Right ventricle myocardium inferior (tissue), 1 donor: ENCODE data around the gene MRAP. TPM values are rescaled to one million over a fixed set of nuclear protein-coding genes. Genes with fewer than 3 reads are reported as not detected.

Experiments
- total RNA-seq: library from RNA; stranded (reverse); fragmentation: NEBNext Ultra II Directional; extraction: Animal tissue kit (Norgen Biotek cat#: 25700); gene quantifications from one replicate; pipeline ENCODE4 v1.2.1, GENCODE V29; 2021
- donor health status: DM: no; HTN: yes; CAD: no; lungs with severe emphysema.

Gene MRAP
- total RNA-seq, 1 donor from 2014 or later = 1.4 TPM

Other genes starting within 250 kb of the MRAP start
- 2.0 TPM for gene MIS18A, start 19.8 kb upstream of the MRAP start, total RNA-seq
- 11.6 TPM for gene URB1, start 94.2 kb downstream of the MRAP start, total RNA-seq
- 12.8 TPM for gene EVA1C, start 113.9 kb downstream of the MRAP start, total RNA-seq